Caco-2 (cell line): Measurements from ENCODE around the gene ARL8B. TPM values are rescaled to one million over a fixed set of nuclear protein-coding genes. Genes with fewer than 3 reads are reported as not detected.
"Not testable (repeated sequence)": the region's sequence is repeated elsewhere in the genome, so short reads cannot be mapped to it uniquely, and the experiment has no call there.

ENCODE experiments used
- BruUV-seq: library from RNA; stranded (reverse); fragments of 400-500 nt; replicated peaks from 2 replicates; lab custom pipeline; 2021; lab: Mats Ljungman, UMichigan
- CTCF ChIA-PET: fragments of 300-600 bp; sonication (Branson Sonifier 250); formaldehyde crosslinking; loops from one replicate; lab custom pipeline; 2022; ENCODE audit warnings: antibody characterized with exemption; lab: Charles Lee
- POLR2A ChIA-PET: fragments of 300-600 bp; sonication (Branson Sonifier 250); formaldehyde crosslinking; loops from one replicate; lab custom pipeline; 2022; ENCODE audit warnings: antibody characterized with exemption; lab: Charles Lee
- DNase-seq, 2 experiments: peaks; one replicate each; pipeline versions ENCODE4 v3.0.0 to v3.0.0-alpha.2; 2020 to 2022
- H3K27me3 ChIP-seq: replicated peaks from 2 replicates; pipeline ENCODE4 v1.6.0; 2011; ENCODE audit warnings: low read length; ENCODE audit not compliant: control insufficient read depth, insufficient read depth
- H3K36me3 ChIP-seq: 2 replicates; pipeline ENCODE4 v1.5.1; 2011; ENCODE audit warnings: low read length; ENCODE audit not compliant: control insufficient read depth, insufficient read depth
- H3K4me1 ChIP-seq: fragments of 250-450 bp; sonication (Bioruptor Pico); 2 replicates; pipeline ENCODE4 v1.5.1; 2020; ENCODE audit warnings: mild to moderate bottlenecking
- H3K4me3 ChIP-seq: 2 replicates; pipeline ENCODE4 v1.5.1; 2011; ENCODE audit warnings: low read depth, mild to moderate bottlenecking, control low read depth, low read length
- H3K9me3 ChIP-seq: fragments of 250-450 bp; sonication (Bioruptor Pico); 2 replicates; pipeline ENCODE4 v1.5.1; 2020; ENCODE audit warnings: mild to moderate bottlenecking, moderate library complexity
- H3K27ac Mint-ChIP-seq: one replicate; pipeline ENCODE4 v1.8.0; 2022; ENCODE audit warnings: mixed read lengths; ENCODE audit not compliant: unreplicated experiment
- H3K27me3 Mint-ChIP-seq: one replicate; pipeline ENCODE4 v1.8.0; 2022; ENCODE audit warnings: mixed read lengths; ENCODE audit not compliant: insufficient read depth, unreplicated experiment
- H3K36me3 Mint-ChIP-seq: one replicate; pipeline ENCODE4 v1.8.0; 2022; ENCODE audit warnings: mild to moderate bottlenecking, mixed read lengths; ENCODE audit not compliant: insufficient read depth, unreplicated experiment
- H3K4me1 Mint-ChIP-seq: one replicate; pipeline ENCODE4 v1.8.0; 2022; ENCODE audit warnings: low read depth, mixed read lengths; ENCODE audit not compliant: unreplicated experiment
- H3K4me3 Mint-ChIP-seq: one replicate; pipeline ENCODE4 v1.8.0; 2022; ENCODE audit warnings: mild to moderate bottlenecking, moderate library complexity, mixed read lengths; ENCODE audit not compliant: unreplicated experiment
- H3K9me3 Mint-ChIP-seq: one replicate; pipeline ENCODE4 v1.8.0; 2022; ENCODE audit warnings: mixed read lengths; ENCODE audit not compliant: unreplicated experiment
- CTCF ChIP-seq, 2 experiments: fragments of 200-600 bp in 1 of 2; IDR thresholded peaks; 1 replicate in 1 of 2; 2 replicates in 1 of 2; pipeline versions ENCODE4 v1.5.1 to v1.8.0; 2011 to 2022; ENCODE audit warnings: antibody characterized with exemption in 1 of 2, control low read depth in 1 of 2, inconsistent platforms in 1 of 2, low read depth in 1 of 2, low read length in 1 of 2, mild to moderate bottlenecking in 1 of 2, moderate library complexity in 1 of 2; ENCODE audit not compliant: insufficient read depth in 1 of 2, severe bottlenecking in 1 of 2, unreplicated experiment in 1 of 2
- intact Hi-C: fragments of 100-400 bp; cut with micrococcal nuclease; formaldehyde crosslinking; loops from one replicate; pipeline ENCODE4 v1.10.0; 2022; ENCODE audit not compliant: unreplicated experiment
- total RNA-seq: library from RNA; stranded (reverse); gene quantifications from 2 replicates; pipeline ENCODE4 v1.2.3, GENCODE V29; 2022

The ARL8B gene
- total RNA-seq, 1 experiment from 2014 or later = 65.0 TPM

GRCh38 chr3:5172018-5172417, 49.9 kb downstream of the ARL8B start:
- ChIA-PET POLR2A (no interaction called here), CTCF (no interaction called here)
- Histone ChIP-seq H3K4me3 (no peak overlapping the region), H3K27me3 (no peaks in the 10 kb centered on the region), H3K36me3 (no peaks in the 10 kb centered on the region; the same call in 1 of the 2 replicates), H3K9me3 (no peaks in the 10 kb centered on the region), H3K4me1 (0 out of 2 replicates have a peak, but pooled peaks cover 4% of the 10 kb centered on the region)
- Mint-ChIP-seq H3K9me3 (no peaks in the 10 kb centered on the region), H3K27me3 (no peaks in the 10 kb centered on the region), H3K27ac (no peak overlapping the region), H3K4me3 (no peak overlapping the region), H3K4me1 (no peaks in the 10 kb centered on the region), H3K36me3 (peaks cover 22% of the 10 kb centered on the region)
- intact Hi-C loops = no loop called here
- TF ChIP-seq CTCF (IDR thresholded peaks at IDR 0.05; ENCODE audit: insufficient read depth in 1 of 2, low read depth in 1 of 2, low read length in 1 of 2, severe bottlenecking in 1 of 2, unreplicated experiment in 1 of 2) = no peak
- no peak for DNase-seq
- BruUV-seq = no TSS peak

GRCh38 chr3:5179036-5179435, 56.9 kb downstream of the ARL8B start:
- H3K36me3 ChIP-seq, H3K27me3 ChIP-seq, H3K27me3 Mint-ChIP-seq, POLR2A ChIA-PET, H3K4me1 Mint-ChIP-seq, H3K9me3 Mint-ChIP-seq, H3K4me3 Mint-ChIP-seq, H3K4me1 ChIP-seq, H3K9me3 ChIP-seq, H3K27ac Mint-ChIP-seq, DNase-seq, H3K4me3 ChIP-seq, CTCF ChIA-PET, intact Hi-C loops: not testable (repeated sequence)
- H3K36me3 Mint-ChIP-seq = peaks cover 26% of the 10 kb centered on the region
- TSS peak; percentile 39 for BruUV-seq

- H3K4me1 Mint-ChIP-seq = peaks cover 5% of the 10 kb centered on the region
- no peaks in the 10 kb centered on the region for H3K27me3 Mint-ChIP-seq
- peaks cover 3% of the 10 kb centered on the region for H3K36me3 ChIP-seq
- H3K36me3 Mint-ChIP-seq = peaks cover 27% of the 10 kb centered on the region
- BruUV-seq = no TSS peak
- H3K9me3 ChIP-seq = no peaks in the 10 kb centered on the region
- H3K4me3 Mint-ChIP-seq = no peak overlapping the region
- no peaks in the 10 kb centered on the region for H3K9me3 Mint-ChIP-seq
- H3K27ac Mint-ChIP-seq = no peak overlapping the region
- no peak for DNase-seq
- intact Hi-C loops = no loop called here
- ChIA-PET POLR2A (no interaction called here), CTCF (no interaction called here)
- no peak for TF ChIP-seq CTCF (IDR thresholded peaks at IDR 0.05; ENCODE audit: insufficient read depth in 1 of 2, low read depth in 1 of 2, low read length in 1 of 2, severe bottlenecking in 1 of 2, unreplicated experiment in 1 of 2)
- peaks cover 3% of the 10 kb centered on the region; the same call in 1 of the 2 replicates for H3K4me1 ChIP-seq
- H3K4me3 ChIP-seq = no peak overlapping the region
- H3K27me3 ChIP-seq = no peaks in the 10 kb centered on the region
Observed at GRCh38 chr3:5181469-5182141, 59.5 kb downstream of the ARL8B start.

- intact Hi-C loops = not testable (repeated sequence)
Observed at GRCh38 chr3:5183714-5184113, 61.6 kb downstream of the ARL8B start.

More at GRCh38 chr3:5183714-5184113, 61.6 kb downstream of the ARL8B start:
- H3K27ac Mint-ChIP-seq, DNase-seq, H3K27me3 Mint-ChIP-seq, H3K4me1 ChIP-seq, H3K4me3 ChIP-seq, H3K4me1 Mint-ChIP-seq, H3K27me3 ChIP-seq, CTCF ChIA-PET, H3K9me3 Mint-ChIP-seq, H3K36me3 ChIP-seq, H3K9me3 ChIP-seq, BruUV-seq, H3K4me3 Mint-ChIP-seq, POLR2A ChIA-PET: not testable (repeated sequence)
- peaks cover 31% of the 10 kb centered on the region for H3K36me3 Mint-ChIP-seq
